Astrocyte of the hippocampus (primary cell): ENCODE data around the gene CDCA7.
A peak's percentile ranks its signal among the peaks of the same experiment; 100 is the strongest.
"Not testable (repeated sequence)": the region's sequence is repeated elsewhere in the genome, so short reads cannot be mapped to it uniquely, and the experiment has no call there.

Experiments used
- DNase-seq: peaks from one replicate; pipeline ENCODE4 v3.0.0; 2011; ENCODE audit warnings: low read depth, low spot score

CDCA7 gene

DNA sequence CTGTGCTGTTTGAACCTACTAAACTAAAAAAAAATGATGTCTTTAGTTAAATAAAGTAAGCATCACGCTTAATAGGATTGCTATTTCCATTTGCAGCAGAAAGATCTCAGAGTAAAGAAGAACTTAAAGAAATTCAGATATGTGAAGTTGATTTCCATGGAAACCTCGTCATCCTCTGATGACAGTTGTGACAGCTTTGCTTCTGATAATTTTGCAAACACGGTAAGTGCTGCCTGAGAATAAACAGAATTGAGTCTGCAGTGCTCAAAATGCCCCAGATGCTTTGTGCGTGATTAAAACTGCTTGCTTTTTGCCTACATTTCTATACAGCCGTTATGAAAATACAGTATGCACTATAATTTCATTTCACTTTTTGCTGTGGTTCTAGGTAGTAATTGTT is 3.9 kb downstream of the CDCA7 start:
- no peak for DNase-seq

- peak; percentile 61 for DNase-seq
These were observed 4.6 kb downstream of the CDCA7 start for GRCh38 chr2:173359231-173359630.

DNA sequence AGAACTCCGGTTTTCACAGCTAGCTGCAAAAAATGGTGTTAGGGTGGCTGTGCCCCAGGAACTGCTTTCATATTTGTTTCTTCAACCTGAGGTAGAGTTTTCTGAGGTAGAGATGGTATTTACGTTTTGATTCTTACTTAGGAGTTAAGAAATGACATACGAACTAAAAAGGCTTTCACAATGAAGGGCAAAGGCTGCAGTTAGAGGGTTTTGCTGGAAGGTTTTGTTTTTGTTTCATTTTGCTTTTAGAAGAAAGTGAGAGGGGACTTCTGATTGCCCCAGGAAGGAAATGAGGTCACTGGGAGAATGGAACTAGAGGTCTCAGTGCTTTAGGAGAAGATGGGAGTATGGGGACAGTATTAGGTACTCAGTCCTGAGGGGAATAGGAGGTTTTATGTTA is 15.5 kb downstream of the CDCA7 start:
- no peak for DNase-seq

- no peak for DNase-seq
These were observed 16.4 kb downstream of the CDCA7 start for GRCh38 chr2:173371023-173371422.

DNA sequence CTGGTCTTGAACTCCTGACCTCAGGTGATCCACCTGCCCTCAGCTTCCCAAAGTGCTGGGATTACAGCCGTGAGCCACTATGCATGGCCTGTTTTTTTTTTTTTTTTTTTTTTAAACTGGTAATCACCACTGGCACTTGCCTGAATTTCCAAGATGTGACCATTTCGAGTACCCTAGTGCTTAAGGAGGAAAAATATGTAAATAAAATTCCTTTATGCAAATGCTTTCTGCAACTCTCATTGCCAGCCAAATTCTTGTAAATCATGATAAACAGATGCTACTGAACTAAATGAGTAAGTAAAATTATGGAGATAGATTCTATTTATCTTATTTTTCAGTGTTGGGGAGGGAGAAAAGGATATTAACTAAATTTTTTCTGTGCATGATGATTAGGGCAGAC is 18.6 kb downstream of the CDCA7 start:
- no peak for DNase-seq

DNA sequence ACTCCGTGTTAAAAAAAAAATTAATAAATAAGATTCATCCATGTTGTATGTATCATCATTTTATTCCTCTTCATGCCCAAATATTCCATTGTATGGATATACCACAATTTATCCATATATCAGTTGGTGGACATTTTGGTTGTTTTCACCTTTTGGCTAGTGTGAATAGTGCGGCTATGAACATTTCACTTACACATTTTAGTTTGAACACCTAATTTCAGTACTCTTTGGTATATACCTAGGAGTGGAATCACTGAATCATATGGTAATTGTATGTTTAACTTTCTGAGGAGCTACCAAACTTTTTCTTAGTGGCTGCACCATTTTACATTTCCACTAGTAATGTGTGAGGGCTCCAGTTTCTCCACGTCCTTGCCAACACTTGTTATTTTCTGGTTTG is 20.0 kb downstream of the CDCA7 start:
- no peak for DNase-seq

- DNase-seq, result not testable (repeated sequence)
These were observed 30.9 kb downstream of the CDCA7 start for GRCh38 chr2:173385534-173385933.

- no peak for DNase-seq
These were observed 31.5 kb downstream of the CDCA7 start for GRCh38 chr2:173386021-173386737.

DNA sequence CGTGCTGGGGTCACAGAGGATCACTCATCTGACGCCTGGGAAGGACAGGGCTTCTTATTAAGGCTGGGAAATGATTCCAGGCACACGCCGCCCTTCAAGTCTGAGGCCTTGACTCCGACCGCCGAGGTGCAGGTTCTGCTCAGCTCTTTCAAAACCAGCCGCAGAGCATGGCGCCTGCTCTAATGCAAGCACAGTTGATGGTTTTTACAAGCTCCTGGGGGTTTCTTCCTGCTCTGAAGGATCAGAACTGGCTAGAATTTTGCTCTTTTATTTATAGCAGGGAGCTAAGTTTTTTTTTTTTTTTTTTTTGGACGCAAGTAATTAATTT is 32.0 kb downstream of the CDCA7 start:
- no peak for DNase-seq

- DNase-seq, result no peak
These were observed 32.4 kb downstream of the CDCA7 start for GRCh38 chr2:173387079-173387478.

DNA sequence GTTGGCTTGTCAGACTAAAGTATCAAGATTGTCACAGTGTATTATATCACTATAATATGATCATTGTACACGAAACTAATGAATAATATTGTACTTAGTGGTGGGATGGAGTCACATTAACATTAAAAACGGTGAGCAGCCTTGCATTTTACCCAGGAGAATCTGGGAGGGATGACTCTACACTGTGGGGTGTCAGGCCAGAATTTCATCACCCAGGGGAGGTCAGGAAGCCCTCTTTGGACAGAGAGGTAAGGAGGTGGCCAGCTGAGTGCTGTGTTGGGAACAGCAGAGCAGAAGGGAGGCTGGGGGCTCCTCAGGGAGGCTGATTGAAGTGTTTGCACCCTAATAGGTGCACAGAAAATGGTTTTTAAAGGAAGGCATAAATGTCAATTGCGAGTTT is 33.0 kb downstream of the CDCA7 start:
- no peak for DNase-seq

- no peak for DNase-seq
These were observed 34.1 kb downstream of the CDCA7 start for GRCh38 chr2:173388795-173389194.

DNA sequence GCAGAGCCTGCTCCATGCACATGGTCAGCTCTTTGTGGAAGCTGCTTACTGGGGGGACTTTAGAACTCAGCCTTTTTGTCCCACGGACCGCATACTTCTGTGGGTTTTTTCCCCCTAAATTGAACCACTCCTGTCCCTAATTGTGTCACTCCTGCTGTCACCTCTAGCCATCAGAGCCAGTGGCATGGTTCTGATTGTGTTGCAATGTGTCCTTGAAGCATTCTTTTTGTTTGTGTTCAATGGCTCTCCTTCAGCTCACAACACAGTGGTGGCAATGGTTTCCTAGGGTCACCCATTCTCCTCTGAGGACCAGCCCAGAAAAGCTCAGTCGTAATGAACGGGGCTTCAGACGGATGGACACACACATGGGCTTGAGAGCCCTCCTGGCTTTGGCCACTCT is 35.4 kb downstream of the CDCA7 start:
- DNase-seq, result no peak

DNA sequence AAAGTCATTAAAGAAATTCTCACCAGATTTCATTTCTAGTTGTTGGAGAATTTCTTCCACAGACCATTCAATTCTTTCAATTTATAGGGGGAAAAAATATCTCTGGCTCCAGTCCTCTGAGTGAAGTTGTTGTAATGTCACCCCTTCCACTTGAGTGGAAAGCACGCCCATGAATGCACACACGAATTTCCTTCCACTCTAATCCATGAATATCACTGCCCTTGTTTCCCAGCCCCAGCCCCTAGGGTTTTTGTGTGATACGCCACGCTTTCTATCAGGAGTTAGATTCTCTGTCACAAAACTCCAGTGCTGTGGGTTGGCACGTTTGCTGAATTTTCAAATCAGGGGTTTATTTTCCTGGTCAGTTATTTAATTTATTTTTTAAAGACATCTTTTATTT is 38.1 kb downstream of the CDCA7 start:
- no peak for DNase-seq

DNA sequence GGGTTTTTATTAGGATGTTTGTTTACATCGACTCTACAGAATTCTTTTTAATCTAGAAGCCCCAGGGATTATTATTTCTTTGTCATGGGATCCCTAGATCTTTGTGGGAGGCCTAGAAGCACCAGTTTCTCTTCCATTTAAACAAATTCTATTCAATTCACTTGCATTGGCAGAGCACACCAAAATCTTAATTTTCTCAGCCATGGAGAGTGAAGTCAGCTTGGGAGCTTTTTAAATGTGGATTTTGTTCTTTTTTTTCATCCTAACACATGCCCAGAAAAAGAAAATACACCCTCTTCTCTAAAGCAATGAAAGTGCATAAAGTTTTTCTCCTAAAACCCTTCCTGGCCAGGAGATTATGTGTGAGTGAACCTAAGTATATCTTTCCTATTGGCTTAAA is 38.5 kb downstream of the CDCA7 start:
- DNase-seq, result no peak

- DNase-seq, result no peak
These were observed 39.0 kb downstream of the CDCA7 start for GRCh38 chr2:173393636-173394035.

GRCh38 chr2:173394091-173394974 is 39.7 kb downstream of the CDCA7 start:
- no peak for DNase-seq

DNA sequence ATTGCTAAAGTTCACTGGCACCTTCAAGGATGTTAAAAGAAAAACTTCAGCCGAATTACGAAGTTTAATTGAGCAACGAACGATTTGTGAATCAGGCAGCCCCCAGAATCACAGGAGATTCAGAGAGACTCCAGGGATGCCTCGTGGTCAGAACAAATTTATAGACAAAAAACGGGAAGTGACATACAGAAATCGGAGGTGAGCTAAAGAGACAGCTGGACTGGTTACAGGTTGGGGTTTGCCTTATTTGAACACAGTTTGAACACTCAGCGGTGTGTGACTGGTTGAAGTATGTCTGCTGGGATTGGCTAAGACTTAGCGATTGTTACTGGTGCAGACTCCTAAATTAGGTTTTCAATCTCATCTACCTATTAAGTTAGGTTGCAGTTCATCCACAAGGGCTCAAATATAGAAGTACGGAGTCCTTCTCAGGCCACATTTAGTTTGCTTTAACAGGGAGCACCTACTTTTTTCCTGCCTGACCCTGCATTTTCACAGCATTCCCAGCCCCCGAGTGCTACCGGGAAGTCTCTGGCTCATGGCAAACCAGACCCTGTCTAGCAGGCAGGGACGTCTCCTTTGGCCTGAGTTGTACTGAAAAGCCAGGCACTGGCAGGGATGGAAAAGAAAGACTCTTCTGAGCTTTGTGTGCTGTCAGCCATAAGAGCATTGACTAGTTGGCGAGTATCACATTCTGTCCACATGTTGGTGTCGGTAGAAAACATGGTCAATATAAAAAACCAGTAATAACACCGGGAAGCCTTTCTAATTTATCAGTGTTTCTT is 41.1 kb downstream of the CDCA7 start:
- no peak for DNase-seq

GRCh38 chr2:173397539-173397938 is 42.9 kb downstream of the CDCA7 start:
- DNase-seq, result no peak

- no peak for DNase-seq
These were observed 44.6 kb downstream of the CDCA7 start for GRCh38 chr2:173399229-173399628.

DNA sequence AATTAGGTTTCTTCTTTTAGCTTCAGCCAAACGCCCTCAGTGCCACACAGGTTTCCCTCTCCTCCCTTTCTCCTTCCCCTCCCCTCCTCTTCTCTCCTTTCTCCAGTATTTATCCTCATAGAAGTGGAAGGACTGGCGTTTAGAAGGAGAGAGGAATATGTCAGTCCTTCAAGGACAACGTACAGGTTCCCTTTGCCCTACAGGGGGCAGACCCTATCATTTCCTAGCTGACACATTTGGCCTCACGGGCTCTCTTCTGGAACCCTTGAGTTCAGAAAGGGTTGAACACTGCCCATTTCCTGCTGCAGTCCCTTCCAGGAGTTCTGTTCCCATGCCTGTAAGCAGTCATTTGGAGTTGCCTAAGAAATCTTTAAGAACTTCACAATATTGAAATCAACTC is 46.1 kb downstream of the CDCA7 start:
- DNase-seq, result no peak

DNA sequence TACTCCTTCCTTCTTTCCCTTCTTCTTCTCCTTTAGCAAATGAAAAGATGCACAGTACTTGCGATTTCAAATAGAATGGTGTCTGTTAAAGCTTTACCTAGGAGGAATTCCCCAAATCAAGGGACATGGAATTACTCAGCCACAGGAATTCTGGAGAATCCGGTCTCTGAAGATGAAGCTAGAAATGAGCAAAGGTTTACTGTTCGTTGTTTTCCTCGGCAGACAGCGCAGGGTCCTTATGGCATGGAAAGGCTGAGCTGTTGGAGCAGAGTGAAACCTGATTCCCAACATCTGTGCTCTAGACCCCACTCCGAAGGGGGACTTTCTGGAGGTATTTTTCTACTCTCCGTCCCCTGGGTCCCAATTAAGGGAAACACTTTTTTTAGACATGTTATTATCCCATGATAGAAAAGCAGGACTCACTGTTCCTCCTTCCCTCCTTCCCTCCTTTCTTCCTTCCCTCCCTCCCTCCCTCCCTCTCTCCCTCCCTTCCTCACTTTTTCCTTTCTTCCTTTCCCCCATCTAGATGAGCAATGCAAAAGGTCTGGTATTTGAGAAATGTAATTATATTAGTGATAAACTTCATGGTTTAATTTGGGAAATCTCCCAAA is 47.1 kb downstream of the CDCA7 start:
- peak; percentile 14 for DNase-seq
